Epithelial cell of esophagus (primary cell): Measurements from ENCODE around the gene PPP4R3A.
"Not testable (repeated sequence)": the region's sequence is repeated elsewhere in the genome, so short reads cannot be mapped to it uniquely, and the experiment has no call there.

Source experiments
- DNase-seq: peaks from one replicate; pipeline ENCODE4 v3.0.0; 2010; ENCODE audit warnings: low read depth
- H3K4me3 ChIP-seq: 2 replicates; pipeline ENCODE4 v1.5.1; 2011; ENCODE audit warnings: mild to moderate bottlenecking, low read length, control low read depth
- CTCF ChIP-seq: IDR thresholded peaks from 2 replicates; pipeline ENCODE4 v1.5.1; 2011; ENCODE audit warnings: low read depth, mild to moderate bottlenecking, low read length, control low read depth, inconsistent platforms; ENCODE audit not compliant: insufficient read depth; ENCODE audit errors: missing control alignments

PPP4R3A gene

GRCh38 chr14:91439345-91439744 is 70.8 kb downstream of the PPP4R3A start:
- no peak for DNase-seq
- no peak overlapping the region for H3K4me3 ChIP-seq
- TF ChIP-seq CTCF, result no peak

- DNase-seq, result no peak
- no peak overlapping the region for H3K4me3 ChIP-seq
- TF ChIP-seq CTCF, result no peak
These were observed 71.3 kb downstream of the PPP4R3A start for GRCh38 chr14:91438845-91439244.

GRCh38 chr14:91436266-91436665 is 73.8 kb downstream of the PPP4R3A start:
- H3K4me3 ChIP-seq, DNase-seq: not testable (repeated sequence)

GRCh38 chr14:91429385-91429784 is 80.7 kb downstream of the PPP4R3A start:
- H3K4me3 ChIP-seq, result no peak overlapping the region
- TF ChIP-seq CTCF, result no peak
- no peak for DNase-seq

GRCh38 chr14:91428931-91429330 is 81.2 kb downstream of the PPP4R3A start:
- H3K4me3 ChIP-seq, DNase-seq: not testable (repeated sequence)

GRCh38 chr14:91425531-91425944 is 84.6 kb downstream of the PPP4R3A start:
- H3K4me3 ChIP-seq, result not testable (repeated sequence)
- peak; percentile 56 for DNase-seq

GRCh38 chr14:91424813-91425530 is 85.1 kb downstream of the PPP4R3A start:
- H3K4me3 ChIP-seq, result no peak overlapping the region
- no peak for DNase-seq
- TF ChIP-seq CTCF, result no peak

- DNase-seq, result no peak
- TF ChIP-seq CTCF, result no peak
- no peak overlapping the region for H3K4me3 ChIP-seq
These were observed 89.4 kb downstream of the PPP4R3A start for GRCh38 chr14:91420686-91421085.

- DNase-seq, result no peak
- no peak for TF ChIP-seq CTCF
- H3K4me3 ChIP-seq, result no peak overlapping the region
These were observed 90.7 kb downstream of the PPP4R3A start for GRCh38 chr14:91419451-91419850.
